ENCODE results near the gene SEMA3F. TPM values are rescaled to one million over a fixed set of nuclear protein-coding genes. Genes with fewer than 3 reads are reported as not detected.
A peak's percentile ranks its signal among the peaks of the same experiment; 100 is the strongest.

SEMA3F gene
- total RNA-seq, 2 donors from 2014 or later = 44.8 to 63.2 TPM

DNA sequence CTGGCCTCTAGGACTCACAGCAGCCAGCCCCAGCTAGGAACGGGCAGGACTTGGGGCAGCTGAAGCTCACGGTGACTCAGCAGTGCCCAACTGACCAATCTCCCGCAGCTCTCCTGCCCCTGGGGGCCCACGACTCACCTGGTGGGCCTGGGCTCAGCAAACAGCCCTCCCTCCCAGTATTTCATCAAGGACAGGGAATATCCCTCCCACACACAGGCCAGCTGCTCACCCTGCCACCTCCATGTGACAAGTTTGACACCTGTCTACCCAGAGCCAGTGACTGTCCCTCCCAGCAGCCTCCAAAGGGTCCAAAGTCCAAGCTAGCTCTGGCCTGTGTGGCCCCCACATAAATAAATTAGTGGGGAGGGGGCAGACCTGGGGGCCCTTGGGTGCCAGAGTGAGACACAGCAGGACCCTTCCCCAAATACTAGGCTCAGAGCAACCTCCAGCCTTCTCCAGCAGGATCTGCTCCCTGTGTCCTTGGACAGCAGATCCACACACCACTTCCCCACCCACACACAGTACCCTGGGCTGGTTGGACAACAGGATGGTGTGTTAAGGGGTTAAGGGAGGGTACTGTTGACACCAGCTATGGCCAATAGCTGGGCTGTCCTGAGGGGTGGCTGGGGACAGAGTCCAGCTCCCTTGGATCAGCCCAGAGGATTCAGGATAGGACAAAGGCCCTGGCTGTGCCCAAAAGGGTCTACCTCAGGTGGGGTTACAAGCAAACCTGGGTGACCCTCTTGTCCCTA, 40.6 kb downstream of the SEMA3F start:
- H3K4me1 Mint-ChIP-seq = no peaks in the 10 kb centered on the region
- DNase-seq = no peak
- H3K9me3 Mint-ChIP-seq = no peaks in the 10 kb centered on the region
- Histone ChIP-seq H3K9me3 (ENCODE audit: control insufficient read depth, low read length) (no peaks in the 10 kb centered on the region), H3K4me1 (ENCODE audit: control insufficient read depth, insufficient read depth, low read length) (no peaks in the 10 kb centered on the region), H3K27ac (ENCODE audit: low read depth, low read length) (no peak overlapping the region), H3K9ac (ENCODE audit: extremely low read depth, low read length, poor library complexity, severe bottlenecking) (no peak overlapping the region), H3K4me3 (ENCODE audit: low read length) (no peak overlapping the region), H3K36me3 (ENCODE audit: control insufficient read depth, insufficient read depth, low read length) (no peaks in the 10 kb centered on the region), H3K27me3 (ENCODE audit: control insufficient read depth, insufficient read depth, low read length, poor library complexity, severe bottlenecking) (peaks cover 5% of the 10 kb centered on the region)
- H3K27ac Mint-ChIP-seq = no peak overlapping the region
- 68 to 80% methylated on average over 2 to 4 of the region's 4 CpGs for WGBS, 2 experiments (ENCODE audit: insufficient coverage in 1 of 2, insufficient read length in 1 of 2)
- no peak overlapping the region for H3K4me3 Mint-ChIP-seq
- H3K27me3 Mint-ChIP-seq (ENCODE audit: insufficient read depth) = peaks cover 39% of the 10 kb centered on the region
- TF ChIP-seq, protein P1, sequence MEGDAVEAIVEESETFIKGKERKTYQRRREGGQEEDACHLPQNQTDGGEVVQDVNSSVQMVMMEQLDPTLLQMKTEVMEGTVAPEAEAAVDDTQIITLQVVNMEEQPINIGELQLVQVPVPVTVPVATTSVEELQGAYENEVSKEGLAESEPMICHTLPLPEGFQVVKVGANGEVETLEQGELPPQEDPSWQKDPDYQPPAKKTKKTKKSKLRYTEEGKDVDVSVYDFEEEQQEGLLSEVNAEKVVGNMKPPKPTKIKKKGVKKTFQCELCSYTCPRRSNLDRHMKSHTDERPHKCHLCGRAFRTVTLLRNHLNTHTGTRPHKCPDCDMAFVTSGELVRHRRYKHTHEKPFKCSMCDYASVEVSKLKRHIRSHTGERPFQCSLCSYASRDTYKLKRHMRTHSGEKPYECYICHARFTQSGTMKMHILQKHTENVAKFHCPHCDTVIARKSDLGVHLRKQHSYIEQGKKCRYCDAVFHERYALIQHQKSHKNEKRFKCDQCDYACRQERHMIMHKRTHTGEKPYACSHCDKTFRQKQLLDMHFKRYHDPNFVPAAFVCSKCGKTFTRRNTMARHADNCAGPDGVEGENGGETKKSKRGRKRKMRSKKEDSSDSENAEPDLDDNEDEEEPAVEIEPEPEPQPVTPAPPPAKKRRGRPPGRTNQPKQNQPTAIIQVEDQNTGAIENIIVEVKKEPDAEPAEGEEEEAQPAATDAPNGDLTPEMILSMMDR (conservative IDR thresholded peaks at IDR 0.05) = no peak
- H3K36me3 Mint-ChIP-seq (ENCODE audit: low read depth) = no peaks in the 10 kb centered on the region

DNA sequence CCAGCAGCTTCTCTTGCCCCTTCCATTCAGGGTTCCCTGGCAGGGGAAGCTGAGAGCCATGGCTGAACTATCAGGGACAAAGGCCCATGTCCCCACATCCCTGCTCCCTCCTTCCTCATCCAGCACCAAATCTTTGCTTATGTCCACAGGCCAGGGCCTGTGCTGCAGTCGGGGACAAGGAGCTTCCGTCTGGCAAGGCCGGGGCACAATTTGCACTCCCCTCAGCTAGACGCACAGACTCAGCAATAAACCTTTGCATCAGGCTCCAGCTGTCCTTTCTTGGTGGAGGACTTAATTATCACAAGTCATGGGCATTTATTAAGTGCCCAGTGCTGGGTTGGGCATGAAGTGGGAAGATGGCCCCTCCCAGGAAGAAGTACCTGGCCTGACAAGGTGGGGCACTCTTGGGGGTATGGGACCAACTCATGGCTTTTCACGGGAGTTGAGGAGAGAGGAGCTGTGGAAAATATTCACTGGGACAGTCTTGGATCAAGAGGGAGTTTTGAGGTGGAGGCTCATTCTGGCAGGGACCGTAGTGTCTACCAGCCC, 41.2 kb downstream of the SEMA3F start:
- H3K36me3 ChIP-seq (ENCODE audit: control insufficient read depth, insufficient read depth, low read length) = no peaks in the 10 kb centered on the region
- H3K36me3 Mint-ChIP-seq (ENCODE audit: low read depth) = no peaks in the 10 kb centered on the region
- H3K4me1 Mint-ChIP-seq = no peaks in the 10 kb centered on the region
- no peaks in the 10 kb centered on the region for H3K9me3 ChIP-seq (ENCODE audit: control insufficient read depth, low read length)
- no peak overlapping the region for H3K27ac Mint-ChIP-seq
- no peaks in the 10 kb centered on the region for H3K4me1 ChIP-seq (ENCODE audit: control insufficient read depth, insufficient read depth, low read length)
- H3K4me3 ChIP-seq (ENCODE audit: low read length) = no peak overlapping the region
- peaks cover 45% of the 10 kb centered on the region for H3K27me3 Mint-ChIP-seq (ENCODE audit: insufficient read depth)
- no peak overlapping the region for H3K4me3 Mint-ChIP-seq
- no peak overlapping the region for H3K9ac ChIP-seq (ENCODE audit: extremely low read depth, low read length, poor library complexity, severe bottlenecking)
- H3K9me3 Mint-ChIP-seq = no peaks in the 10 kb centered on the region
- no peak overlapping the region for H3K27ac ChIP-seq (ENCODE audit: low read depth, low read length)
- DNase-seq = no peak
- WGBS, 2 experiments (ENCODE audit: insufficient coverage in 1 of 2, insufficient read length in 1 of 2) = 88 to 93% methylated on average over 4 to 6 of the region's 6 CpGs
- TF ChIP-seq, protein P1 (conservative IDR thresholded peaks at IDR 0.05) = no peak
- peaks cover 5% of the 10 kb centered on the region for H3K27me3 ChIP-seq (ENCODE audit: control insufficient read depth, insufficient read depth, low read length, poor library complexity, severe bottlenecking)

GRCh38 chr3:50201573-50202315, 46.6 kb downstream of the SEMA3F start:
- DNase-seq = no peak
- Histone ChIP-seq H3K27me3 (ENCODE audit: control insufficient read depth, insufficient read depth, low read length, poor library complexity, severe bottlenecking) (peaks cover 35% of the 10 kb centered on the region), H3K9me3 (ENCODE audit: control insufficient read depth, low read length) (no peaks in the 10 kb centered on the region), H3K4me3 (ENCODE audit: low read length) (no peak overlapping the region), H3K36me3 (ENCODE audit: control insufficient read depth, insufficient read depth, low read length) (no peaks in the 10 kb centered on the region), H3K9ac (ENCODE audit: extremely low read depth, low read length, poor library complexity, severe bottlenecking) (no peak overlapping the region), H3K27ac (ENCODE audit: low read depth, low read length) (no peak overlapping the region), H3K4me1 (ENCODE audit: control insufficient read depth, insufficient read depth, low read length) (peaks cover 3% of the 10 kb centered on the region)
- peaks cover 9% of the 10 kb centered on the region for H3K4me1 Mint-ChIP-seq
- H3K9me3 Mint-ChIP-seq = no peaks in the 10 kb centered on the region
- TF ChIP-seq, protein P1 (conservative IDR thresholded peaks at IDR 0.05) = peak; percentile 33
- no peaks in the 10 kb centered on the region for H3K36me3 Mint-ChIP-seq (ENCODE audit: low read depth)
- no peak overlapping the region for H3K27ac Mint-ChIP-seq
- no peak overlapping the region for H3K4me3 Mint-ChIP-seq
- peaks cover 53% of the 10 kb centered on the region for H3K27me3 Mint-ChIP-seq (ENCODE audit: insufficient read depth)
- 88% methylated on average over 10 of the region's 10 CpGs for WGBS, 2 experiments (ENCODE audit: insufficient coverage in 1 of 2, insufficient read length in 1 of 2)
